Hepatocyte (in vitro differentiated cells): ENCODE measurements around the gene TRABD2A.

Experiments used
- CTCF ChIP-seq: fragments of 200-600 bp; sonication (generic); IDR thresholded peaks from 2 replicates; pipeline ENCODE4 v1.5.1; 2016; ENCODE audit warnings: antibody characterized with exemption, mild to moderate bottlenecking; ENCODE audit not compliant: poor library complexity
- EZH2 ChIP-seq: fragments of 200-600 bp; sonication (generic); IDR thresholded peaks from 2 replicates; pipeline ENCODE4 v1.6.1; 2016; ENCODE audit warnings: antibody characterized with exemption, mild to moderate bottlenecking, borderline replicate concordance

GRCh38 chr2:84882775-84883550 is 2.1 kb upstream of the TRABD2A start:
- no peak for TF ChIP-seq CTCF
- no peak for TF ChIP-seq EZH2
